Activated naive CD8-positive, alpha-beta T cell treated with anti-CD3 and anti-CD28 coated beads, Interleukin-2, amount 10 ng/mL, durations not matched to agents 7 days and 5 days (primary cell): ENCODE measurements around the gene PDIK1L. TPM values are rescaled to one million over a fixed set of nuclear protein-coding genes. Genes with fewer than 3 reads are reported as not detected.

Experiments
- ATAC-seq: fragments of 150-1000 bp; cut with Tn5 transposase; one replicate; pipeline ENCODE4 v1.10.0; 2021; ENCODE audit warnings: low read depth, moderate library complexity
- POLR2A ChIA-PET: fragments of 350-600 bp; sonication (Branson Sonifier 250); formaldehyde crosslinking; loops from one replicate; lab custom pipeline; 2021; ENCODE audit warnings: antibody characterized with exemption; lab: Charles Lee
- DNase-seq: peaks from one replicate; pipeline ENCODE4 v3.0.0; 2021
- H3K27ac Mint-ChIP-seq: one replicate; pipeline ENCODE4 v1.8.0; 2022; ENCODE audit warnings: mild to moderate bottlenecking, mixed read lengths
- H3K27me3 Mint-ChIP-seq: one replicate; pipeline ENCODE4 v1.8.0; 2022; ENCODE audit warnings: mild to moderate bottlenecking, moderate library complexity, mixed read lengths
- H3K36me3 Mint-ChIP-seq: one replicate; pipeline ENCODE4 v1.8.0; 2021; ENCODE audit warnings: mild to moderate bottlenecking, mixed read lengths
- H3K4me1 Mint-ChIP-seq: one replicate; pipeline ENCODE4 v1.8.0; 2021; ENCODE audit warnings: mixed read lengths
- H3K4me3 Mint-ChIP-seq: one replicate; pipeline ENCODE4 v1.8.0; 2022; ENCODE audit warnings: mild to moderate bottlenecking, moderate library complexity, mixed read lengths
- H3K9me3 Mint-ChIP-seq: one replicate; pipeline ENCODE4 v1.8.0; 2021; ENCODE audit warnings: mixed read lengths
- total RNA-seq, 2 experiments: library from RNA; stranded (reverse); gene quantifications; one replicate each; pipeline ENCODE4 v1.2.3, GENCODE V29; 2021

PDIK1L gene
- total RNA-seq, 2 experiments from 2014 or later, result 21.2 to 22.1 TPM

DNA sequence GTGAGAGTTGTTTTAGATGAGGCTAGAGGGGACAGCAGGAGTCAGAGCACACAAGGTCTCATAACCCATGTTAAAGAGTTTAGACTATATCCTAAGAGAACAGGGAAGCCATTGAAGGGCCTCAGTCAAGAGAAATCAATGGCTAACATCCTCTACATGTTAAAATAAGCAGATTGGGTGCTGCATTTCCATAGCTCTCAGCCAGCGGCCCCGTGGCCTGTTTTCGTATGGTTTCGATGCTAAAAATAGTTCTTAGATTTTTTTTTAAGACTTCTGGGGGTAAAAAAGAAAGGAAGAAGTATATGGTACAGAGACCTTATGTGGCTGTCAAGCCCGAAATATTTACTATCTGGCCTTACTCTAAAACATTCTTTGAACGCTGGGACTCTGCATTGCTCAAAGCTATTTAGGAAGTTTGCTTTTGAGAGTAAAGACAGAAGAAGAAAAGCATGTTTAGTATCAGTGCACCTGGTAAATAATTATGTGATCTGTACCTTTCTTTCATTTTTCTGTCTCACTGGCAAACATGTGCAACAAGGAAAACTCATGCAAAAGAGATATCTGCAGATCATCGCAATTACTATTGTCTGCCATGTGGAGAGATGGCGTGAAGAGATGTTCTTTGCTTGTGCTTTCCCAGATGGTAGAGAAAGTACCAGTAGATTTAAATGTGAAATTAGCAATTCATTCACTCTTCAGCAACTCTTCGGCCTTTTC, 8.4 kb downstream of the PDIK1L start:
- DNase-seq (no peak), ATAC-seq (peak; percentile 60)
- Mint-ChIP-seq H3K27ac (peak overlapping the region; percentile 80), H3K4me1 (peaks cover 35% of the 10 kb centered on the region), H3K27me3 (no peaks in the 10 kb centered on the region), H3K9me3 (no peaks in the 10 kb centered on the region), H3K4me3 (peak overlapping the region; percentile 58), H3K36me3 (peaks cover 31% of the 10 kb centered on the region)
- POLR2A ChIA-PET, result interaction anchor here (0.6 to 1.3 kb wide), 3 partner anchors 19 to 72 kb away, joined by 3 to 5 read pairs (median 5); no protein-coding TSS in a partner anchor

DNA sequence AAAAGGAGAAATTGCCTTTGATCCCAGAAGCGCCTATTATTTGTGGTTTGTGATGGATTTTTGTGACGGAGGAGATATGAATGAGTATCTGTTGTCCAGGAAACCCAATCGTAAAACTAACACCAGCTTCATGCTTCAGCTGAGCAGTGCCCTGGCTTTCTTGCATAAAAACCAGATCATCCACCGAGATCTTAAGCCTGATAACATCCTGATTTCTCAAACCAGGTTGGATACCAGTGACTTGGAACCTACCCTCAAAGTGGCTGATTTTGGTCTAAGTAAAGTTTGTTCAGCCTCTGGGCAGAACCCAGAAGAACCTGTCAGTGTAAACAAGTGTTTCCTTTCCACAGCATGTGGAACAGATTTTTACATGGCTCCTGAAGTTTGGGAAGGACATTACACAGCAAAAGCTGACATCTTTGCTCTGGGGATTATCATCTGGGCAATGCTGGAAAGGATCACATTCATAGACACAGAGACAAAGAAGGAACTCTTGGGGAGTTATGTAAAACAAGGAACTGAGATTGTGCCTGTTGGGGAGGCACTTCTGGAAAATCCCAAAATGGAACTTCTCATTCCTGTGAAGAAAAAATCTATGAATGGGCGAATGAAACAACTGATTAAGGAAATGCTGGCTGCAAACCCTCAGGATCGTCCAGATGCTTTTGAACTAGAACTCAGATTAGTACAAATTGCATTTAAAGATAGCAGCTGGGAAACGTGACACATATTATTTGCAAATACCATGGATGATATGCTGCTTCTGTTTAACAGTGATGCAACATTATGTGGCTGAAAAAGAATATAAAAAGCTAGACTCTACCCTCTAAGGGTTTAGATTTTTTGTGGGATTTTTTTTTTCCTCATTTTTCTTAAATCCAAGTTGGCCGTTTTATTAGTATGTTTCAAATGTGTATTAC, 10.5 kb downstream of the PDIK1L start:
- POLR2A ChIA-PET, result interaction anchor here (1.4 to 4.8 kb wide), 2 partner anchors 10 to 17 kb away, joined by 8 to 40 read pairs; partner anchors contain the start of gene PDIK1L
- Mint-ChIP-seq H3K4me1 (peaks cover 45% of the 10 kb centered on the region), H3K9me3 (no peaks in the 10 kb centered on the region), H3K4me3 (no peak overlapping the region), H3K27ac (no peak overlapping the region), H3K27me3 (no peaks in the 10 kb centered on the region), H3K36me3 (peaks cover 34% of the 10 kb centered on the region)
- ATAC-seq, result no peak
- no peak for DNase-seq

DNA sequence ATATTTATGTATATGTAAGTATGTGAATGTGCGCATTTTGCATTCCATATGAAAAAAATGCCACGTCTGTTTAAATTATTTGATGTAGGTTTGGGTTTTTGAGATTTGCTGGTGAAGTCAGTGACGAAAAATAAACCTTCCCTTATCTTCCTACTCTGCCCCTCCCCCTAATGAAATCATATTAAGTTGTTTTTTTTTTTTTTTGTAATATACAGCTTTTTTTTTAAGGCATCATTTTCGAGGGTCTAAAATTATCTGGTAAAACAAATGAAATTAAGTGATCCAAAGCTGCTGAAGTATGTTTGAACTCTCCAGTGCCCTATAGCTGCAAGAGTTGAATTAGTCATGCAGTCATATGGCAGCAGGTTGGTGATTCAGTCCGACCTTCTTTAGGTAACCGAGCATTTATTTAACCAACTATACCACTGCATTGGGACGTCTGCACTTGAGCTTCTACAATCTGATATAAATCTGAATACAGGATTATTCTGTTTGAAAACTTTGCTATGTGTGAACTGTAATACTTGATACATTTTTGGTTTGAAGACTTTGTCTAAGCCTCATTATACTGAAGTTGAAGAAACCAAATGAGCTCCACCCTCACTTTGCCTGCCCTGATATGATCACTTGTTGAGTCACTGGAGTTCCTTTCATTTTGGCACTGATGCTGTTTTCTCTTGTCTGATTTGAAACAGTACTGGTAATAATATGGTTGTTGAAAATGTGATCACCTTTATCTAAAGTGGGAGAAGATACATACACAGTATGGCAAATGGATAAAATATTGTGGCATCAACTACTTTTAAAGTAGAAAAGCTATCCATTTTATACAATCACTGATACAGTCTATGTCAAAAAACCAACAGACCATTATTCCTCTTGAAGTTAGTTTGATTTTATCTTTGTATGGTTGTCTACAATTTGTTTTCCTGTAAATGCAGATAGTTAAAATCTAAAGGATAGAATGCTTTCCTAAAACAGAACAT, 11.7 kb downstream of the PDIK1L start:
- H3K4me3 Mint-ChIP-seq, result peak overlapping the region; percentile 7
- no peaks in the 10 kb centered on the region for H3K27me3 Mint-ChIP-seq
- POLR2A ChIA-PET, result interaction anchor here (1.4 to 4.8 kb wide), 2 partner anchors 11 to 16 kb away, joined by 8 to 40 read pairs; partner anchors contain the start of gene PDIK1L
- peak overlapping the region; percentile 32 for H3K27ac Mint-ChIP-seq
- DNase-seq (no peak), ATAC-seq (no peak)
- no peaks in the 10 kb centered on the region for H3K9me3 Mint-ChIP-seq
- H3K4me1 Mint-ChIP-seq, result peaks cover 55% of the 10 kb centered on the region
- peaks cover 32% of the 10 kb centered on the region for H3K36me3 Mint-ChIP-seq

DNA sequence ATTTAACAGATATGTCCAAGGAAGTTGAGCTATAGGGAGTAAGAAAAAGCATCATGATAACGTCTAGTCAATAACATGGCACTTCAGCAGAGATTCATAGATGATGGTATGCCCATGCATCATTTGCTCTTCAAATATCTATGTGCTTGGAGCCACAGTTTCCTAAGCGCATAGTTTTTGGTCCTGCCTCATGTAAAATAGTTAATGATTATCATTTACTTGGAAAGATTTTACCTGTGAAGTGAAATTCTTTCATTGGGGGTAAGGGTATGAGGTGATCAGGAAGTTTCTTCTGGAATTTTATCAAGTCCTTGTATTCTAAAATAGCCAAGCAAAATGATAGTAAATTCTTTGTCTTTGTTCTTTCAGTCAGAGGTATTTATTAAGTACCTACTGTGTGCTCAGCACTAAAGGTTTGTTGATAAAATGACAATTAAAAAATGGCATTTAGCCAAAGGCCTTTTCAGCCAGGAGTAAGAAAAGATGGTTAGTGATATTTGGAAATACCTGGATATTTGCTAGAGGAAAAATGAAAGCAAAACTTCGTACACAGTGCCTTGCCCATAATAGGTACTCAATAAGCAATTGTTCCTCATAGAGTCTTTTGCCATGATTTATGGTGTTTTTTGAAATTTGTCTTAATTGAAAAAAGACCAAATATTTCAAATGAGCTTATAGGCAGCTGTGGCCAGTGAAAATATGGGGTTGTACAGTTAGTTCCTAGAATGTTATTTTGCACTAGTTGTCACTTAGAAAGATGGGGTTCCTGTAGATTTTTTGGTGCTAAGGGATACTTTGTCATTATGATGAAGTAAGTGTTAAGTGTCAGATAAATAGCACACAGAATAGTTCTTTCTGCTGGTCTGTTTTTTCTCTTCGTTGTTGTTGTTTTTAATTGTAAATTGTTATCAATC, 13.1 kb downstream of the PDIK1L start:
- ATAC-seq (no peak), DNase-seq (no peak)
- Mint-ChIP-seq H3K27ac (peak overlapping the region; percentile 7), H3K4me1 (peaks cover 47% of the 10 kb centered on the region), H3K4me3 (peak overlapping the region; percentile 25), H3K36me3 (peaks cover 24% of the 10 kb centered on the region), H3K27me3 (no peaks in the 10 kb centered on the region), H3K9me3 (no peaks in the 10 kb centered on the region)
- POLR2A ChIA-PET, result interaction anchor here (0.7 to 4.8 kb wide), 2 partner anchors 12 to 14 kb away, joined by 3 to 40 read pairs; partner anchors contain the start of gene PDIK1L

DNA sequence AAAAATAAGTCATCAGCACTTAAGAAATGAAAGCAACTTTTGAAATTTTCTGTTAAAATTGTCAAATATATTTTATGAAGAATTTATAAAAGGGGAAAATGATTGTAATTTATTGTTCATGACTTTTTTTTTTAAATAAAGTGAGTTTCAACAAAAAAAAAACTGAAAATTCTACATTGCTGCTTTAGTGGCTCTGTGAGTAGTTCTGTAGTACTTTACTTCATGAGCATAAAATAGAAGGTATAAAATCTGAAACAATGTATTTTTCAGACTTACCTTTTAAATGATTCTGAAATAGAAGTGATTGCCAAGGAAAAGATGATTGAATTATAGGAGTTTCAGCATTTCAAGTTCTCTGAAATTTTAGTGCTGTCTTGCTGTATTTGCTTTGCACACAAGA, 13.8 kb downstream of the PDIK1L start:
- H3K4me1 Mint-ChIP-seq, result peaks cover 40% of the 10 kb centered on the region
- POLR2A ChIA-PET, result interaction anchor here (0.9 to 4.8 kb wide), 8 partner anchors 10 to 183 kb away, joined by 3 to 40 read pairs (median 10); partner anchors contain the start of genes CEP85 and PDIK1L

DNA sequence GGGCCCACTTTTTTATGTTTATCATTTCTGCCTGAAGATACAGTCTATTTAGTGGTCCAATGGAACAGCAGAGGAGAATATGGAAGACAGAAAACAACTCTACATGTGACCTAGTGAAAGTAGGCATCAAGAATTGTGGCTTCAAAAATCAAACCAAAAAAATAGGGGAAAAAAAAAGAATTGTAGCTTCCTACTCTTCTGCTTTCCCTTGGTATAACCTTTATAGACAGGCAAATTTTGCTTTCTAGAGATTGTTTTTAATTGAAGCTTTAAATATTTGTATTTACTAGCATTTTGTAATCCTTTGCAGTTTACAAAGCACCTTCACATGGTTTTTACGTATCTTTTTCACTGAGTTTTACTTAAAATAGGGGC, 14.3 kb downstream of the PDIK1L start:
- H3K27me3 Mint-ChIP-seq, result no peaks in the 10 kb centered on the region
- H3K36me3 Mint-ChIP-seq, result peaks cover 24% of the 10 kb centered on the region
- peak overlapping the region; percentile 83 for H3K4me3 Mint-ChIP-seq
- no peaks in the 10 kb centered on the region for H3K9me3 Mint-ChIP-seq
- DNase-seq (no peak), ATAC-seq (no peak)
- H3K4me1 Mint-ChIP-seq, result peaks cover 38% of the 10 kb centered on the region
- POLR2A ChIA-PET, result interaction anchor here (0.9 to 4.2 kb wide), 9 partner anchors 11 to 183 kb away, joined by 3 to 73 read pairs (median 8); partner anchors contain the start of genes CEP85 and PDIK1L
- H3K27ac Mint-ChIP-seq, result peak overlapping the region; percentile 96

More for the DNA sequence above, 13.8 kb downstream of the PDIK1L start:
- Mint-ChIP-seq H3K9me3 (no peaks in the 10 kb centered on the region), H3K36me3 (peaks cover 24% of the 10 kb centered on the region), H3K27me3 (no peaks in the 10 kb centered on the region), H3K27ac (peak overlapping the region; percentile 96), H3K4me3 (peak overlapping the region; percentile 83)
- DNase-seq (no peak), ATAC-seq (no peak)

DNA sequence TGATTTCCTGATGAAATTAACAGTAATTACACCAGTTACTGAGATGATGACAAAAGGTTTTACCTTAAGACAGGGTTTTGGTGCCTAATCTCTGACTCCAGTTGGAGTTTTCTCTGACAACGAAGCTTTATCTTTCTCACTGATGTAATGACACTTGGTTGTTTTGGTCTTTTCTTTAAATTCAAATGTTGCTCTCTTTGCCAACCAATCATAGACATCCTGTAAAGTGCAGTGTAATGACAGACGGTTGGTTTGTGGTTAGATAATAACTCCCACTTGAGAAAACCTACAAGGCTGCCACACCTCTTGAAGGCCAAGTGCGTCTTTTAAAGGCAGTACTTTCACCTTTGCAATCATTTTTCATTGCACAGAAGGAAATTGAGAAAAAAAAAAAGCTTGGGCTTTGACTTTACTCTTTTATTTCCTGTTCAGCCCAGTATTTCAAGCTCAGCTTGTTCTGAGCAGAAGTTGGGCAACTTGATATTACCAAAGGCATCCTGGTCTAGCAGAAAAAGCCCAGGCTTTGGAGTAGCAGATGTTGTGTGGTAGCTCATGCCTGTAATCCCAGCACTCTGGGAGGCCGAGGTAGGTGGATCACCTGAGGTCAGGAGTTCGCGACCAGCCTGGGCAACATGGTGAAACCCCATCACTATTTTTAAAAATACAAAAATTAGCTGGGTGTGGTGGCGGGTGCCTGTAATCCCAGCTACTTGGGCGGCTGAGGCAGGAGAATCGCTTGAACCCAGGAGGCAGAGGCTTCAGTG, 14.9 kb downstream of the PDIK1L start:
- Mint-ChIP-seq H3K27ac (peak overlapping the region; percentile 96), H3K36me3 (peaks cover 24% of the 10 kb centered on the region), H3K27me3 (no peaks in the 10 kb centered on the region), H3K4me3 (peak overlapping the region; percentile 83), H3K9me3 (no peaks in the 10 kb centered on the region), H3K4me1 (peaks cover 38% of the 10 kb centered on the region)
- POLR2A ChIA-PET, result interaction anchor here (0.7 to 4.2 kb wide), 12 partner anchors 11 to 182 kb away, joined by 3 to 73 read pairs (median 6); partner anchors contain the start of genes CEP85, PAFAH2 and PDIK1L
- ATAC-seq (peak; percentile 97), DNase-seq (peak; percentile 42)

DNA sequence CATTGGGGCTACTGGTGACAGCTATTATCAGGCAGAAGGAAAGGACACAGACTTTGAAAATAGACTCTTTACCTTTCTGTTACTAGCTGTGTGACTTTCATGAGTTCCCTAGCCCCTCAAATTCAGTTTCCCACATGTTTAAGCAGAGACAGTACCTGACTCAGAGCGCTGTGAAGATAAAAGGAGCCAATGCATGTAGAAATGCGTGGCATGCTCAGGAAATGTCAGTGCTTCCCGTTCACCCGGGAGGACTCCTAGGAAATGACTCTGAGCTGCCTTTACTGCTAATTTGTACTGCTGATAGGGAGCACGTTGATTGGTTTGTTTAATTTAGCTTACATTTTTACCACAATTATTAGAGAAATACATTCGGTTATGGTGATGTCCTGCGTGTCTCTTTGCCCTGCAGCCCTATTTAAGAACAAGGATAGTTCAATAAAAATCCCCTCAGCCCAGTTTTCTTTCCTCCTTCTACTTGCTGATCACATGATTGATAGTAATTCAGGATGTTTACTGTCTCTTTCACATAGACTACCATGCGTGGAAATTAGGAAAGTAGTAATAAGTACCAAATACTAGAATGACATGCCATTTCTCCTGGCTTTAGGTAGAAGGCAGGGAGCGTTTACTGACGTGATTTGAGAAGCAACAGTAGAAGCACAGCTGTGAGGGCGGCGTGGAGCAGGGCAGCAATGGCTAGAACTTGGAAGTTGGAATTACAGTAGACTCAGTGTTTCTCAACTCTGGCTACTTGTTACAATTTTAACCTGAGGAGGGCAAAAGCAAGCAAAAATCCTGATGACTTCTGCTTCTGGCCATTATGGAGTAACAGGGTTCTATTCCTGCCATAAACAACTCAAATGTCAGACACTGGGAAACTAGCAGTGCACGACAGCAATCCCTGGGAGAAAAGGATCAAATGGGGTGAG, 15.9 kb downstream of the PDIK1L start:
- Mint-ChIP-seq H3K9me3 (no peaks in the 10 kb centered on the region), H3K4me3 (peak overlapping the region; percentile 83), H3K4me1 (peaks cover 40% of the 10 kb centered on the region), H3K36me3 (peaks cover 18% of the 10 kb centered on the region), H3K27ac (peak overlapping the region; percentile 96), H3K27me3 (peaks cover 3% of the 10 kb centered on the region)
- POLR2A ChIA-PET, result interaction anchor here (0.7 to 4.2 kb wide), 9 partner anchors 11 to 130 kb away, joined by 3 to 73 read pairs (median 10); partner anchors contain the start of genes CEP85, PAFAH2 and PDIK1L
- DNase-seq, result no peak
- no peak for ATAC-seq

DNA sequence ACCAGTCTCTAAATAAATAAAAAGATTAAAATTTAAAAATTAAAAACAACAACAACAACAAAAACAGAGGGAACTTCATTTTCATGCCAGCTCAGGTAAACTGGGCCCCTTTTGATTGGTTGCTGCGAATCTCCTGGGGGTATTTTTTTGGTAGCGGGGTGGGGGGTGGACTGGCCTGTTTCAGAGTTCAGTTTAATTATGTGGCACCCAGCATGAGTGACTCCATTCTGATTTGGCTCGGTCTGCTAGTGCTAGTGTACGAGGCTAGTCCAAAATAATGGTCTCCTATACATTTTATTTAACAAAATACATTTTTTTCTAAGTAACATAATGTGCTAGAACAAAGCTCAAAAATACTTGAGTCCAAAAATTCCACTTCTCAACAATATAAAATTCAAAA, 18.2 kb downstream of the PDIK1L start:
- peaks cover 17% of the 10 kb centered on the region for H3K36me3 Mint-ChIP-seq
- no peak for ATAC-seq
- POLR2A ChIA-PET, result interaction anchor here (0.7 to 4.2 kb wide), 4 partner anchors 9 to 30 kb away, joined by 4 to 73 read pairs (median 6); partner anchors contain the start of gene PDIK1L
- no peak for DNase-seq
- peaks cover 3% of the 10 kb centered on the region for H3K27me3 Mint-ChIP-seq
- peaks cover 1% of the 10 kb centered on the region for H3K9me3 Mint-ChIP-seq
- H3K27ac Mint-ChIP-seq, result no peak overlapping the region
- no peak overlapping the region for H3K4me3 Mint-ChIP-seq
- H3K4me1 Mint-ChIP-seq, result peaks cover 30% of the 10 kb centered on the region

DNA sequence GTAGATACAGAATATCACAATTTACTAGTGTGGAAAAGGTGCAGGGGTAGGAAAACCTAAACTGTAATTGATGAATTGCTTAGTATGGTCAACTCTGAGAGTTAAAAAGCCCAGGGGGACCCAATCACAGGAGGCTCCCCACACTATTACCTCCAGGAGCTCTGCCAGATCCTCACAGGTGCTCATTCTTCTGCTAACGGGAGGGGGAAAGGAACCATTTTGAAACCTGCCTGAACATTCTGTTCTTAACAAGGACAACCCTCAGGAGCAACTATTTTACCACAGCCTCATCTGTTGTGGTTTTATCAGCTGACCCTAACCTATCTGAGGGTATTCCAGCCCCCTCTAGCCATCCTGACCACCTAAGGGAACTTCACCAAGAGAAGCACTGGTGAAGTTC, 19.1 kb downstream of the PDIK1L start:
- DNase-seq, result no peak
- Mint-ChIP-seq H3K4me3 (no peak overlapping the region), H3K27ac (no peak overlapping the region), H3K4me1 (peaks cover 24% of the 10 kb centered on the region), H3K27me3 (peaks cover 3% of the 10 kb centered on the region), H3K36me3 (peaks cover 13% of the 10 kb centered on the region), H3K9me3 (peaks cover 1% of the 10 kb centered on the region)
- ATAC-seq, result no peak
- POLR2A ChIA-PET, result interaction anchor here (1.6 kb wide), 1 partner anchor 19 kb away, joined by 6 read pairs; the partner anchor contains the start of gene PDIK1L
